ENCODE measurements around the gene ULK4.

Gene ULK4

GRCh38 chr3:41331041-41331440 lies 630.9 kb downstream of the ULK4 start:
- DNase-seq, result no peak

- DNase-seq, result no peak
Measured at GRCh38 chr3:41330465-41330864, 631.4 kb downstream of the ULK4 start.

- no peak for DNase-seq
Measured at GRCh38 chr3:41329881-41330280, 632.0 kb downstream of the ULK4 start.

- DNase-seq, result no peak
Measured at GRCh38 chr3:41328926-41329325, 633.0 kb downstream of the ULK4 start.

GRCh38 chr3:41327718-41328117 lies 634.2 kb downstream of the ULK4 start:
- DNase-seq, result no peak

- no peak for DNase-seq
Measured at GRCh38 chr3:41324156-41324475, 637.8 kb downstream of the ULK4 start.

- no peak for DNase-seq
Measured at GRCh38 chr3:41323467-41324155, 638.3 kb downstream of the ULK4 start.

- DNase-seq, result no peak
Measured at GRCh38 chr3:41321642-41321980, 640.3 kb downstream of the ULK4 start.

GRCh38 chr3:41320953-41321641 lies 640.8 kb downstream of the ULK4 start:
- no peak for DNase-seq

GRCh38 chr3:41318520-41318919 lies 643.4 kb downstream of the ULK4 start:
- no peak for DNase-seq

GRCh38 chr3:41317718-41318117 lies 644.2 kb downstream of the ULK4 start:
- no peak for DNase-seq

- no peak for DNase-seq
Measured at GRCh38 chr3:41317298-41317697, 644.6 kb downstream of the ULK4 start.

GRCh38 chr3:41315126-41315525 lies 646.8 kb downstream of the ULK4 start:
- DNase-seq, result no peak

GRCh38 chr3:41308119-41308518 lies 653.8 kb downstream of the ULK4 start:
- DNase-seq, result no peak

- no peak for DNase-seq
Measured at GRCh38 chr3:41307065-41307464, 654.8 kb downstream of the ULK4 start.

- DNase-seq, result no peak
Measured at GRCh38 chr3:41304593-41304992, 657.3 kb downstream of the ULK4 start.

GRCh38 chr3:41302295-41302694 lies 659.6 kb downstream of the ULK4 start:
- DNase-seq, result no peak

GRCh38 chr3:41301548-41301947 lies 660.4 kb downstream of the ULK4 start:
- DNase-seq, result no peak

- DNase-seq, result no peak
Measured at GRCh38 chr3:41299036-41299435, 662.9 kb downstream of the ULK4 start.

GRCh38 chr3:41297750-41298149 lies 664.2 kb downstream of the ULK4 start:
- DNase-seq, result no peak

GRCh38 chr3:41296556-41296955 lies 665.3 kb downstream of the ULK4 start:
- no peak for DNase-seq

GRCh38 chr3:41295740-41296139 lies 666.2 kb downstream of the ULK4 start:
- DNase-seq, result no peak

GRCh38 chr3:41293169-41293681 lies 668.7 kb downstream of the ULK4 start:
- DNase-seq, result no peak

GRCh38 chr3:41290736-41291135 lies 671.2 kb downstream of the ULK4 start:
- DNase-seq, result no peak

- no peak for DNase-seq
Measured at GRCh38 chr3:41290306-41290705, 671.6 kb downstream of the ULK4 start.

Measured in CD4-positive, alpha-beta T cell treated with Interleukin-10 for 1 hour (primary cell).